OCI-LY1 (cell line): Measurements from ENCODE around the gene OLFM3.

ENCODE experiments used
- H2AFZ ChIP-seq: fragments of 200-600 bp; sonication (generic), shearing (Covaris generic); 2 replicates; pipeline ENCODE4 v1.6.0; 2014; ENCODE audit warnings: antibody characterized with exemption, mild to moderate bottlenecking, low read length
- H3F3A ChIP-seq: fragments of 200-600 bp; sonication (generic), shearing (Covaris generic); 2 replicates; pipeline ENCODE4 v1.6.0; 2014; ENCODE audit warnings: mild to moderate bottlenecking, antibody characterized with exemption, low read length, moderate library complexity; ENCODE audit not compliant: insufficient read depth
- H3K27ac ChIP-seq: fragments of 200-600 bp; sonication (generic); 2 replicates; pipeline ENCODE4 v1.5.1; 2014; ENCODE audit warnings: low read length, mixed run types, mild to moderate bottlenecking, low read depth; ENCODE audit not compliant: poor library complexity, severe bottlenecking
- H3K27me3 ChIP-seq: fragments of 200-600 bp; sonication (generic); 2 replicates; pipeline ENCODE4 v1.6.0; 2014; ENCODE audit warnings: antibody characterized with exemption, mild to moderate bottlenecking, low read length, moderate library complexity; ENCODE audit not compliant: insufficient read depth
- H3K36me3 ChIP-seq: fragments of 200-600 bp; sonication (generic); 2 replicates; pipeline ENCODE4 v1.6.1; 2014; ENCODE audit warnings: mild to moderate bottlenecking, antibody characterized with exemption, low read length, moderate library complexity, mixed read lengths; ENCODE audit not compliant: insufficient read depth
- H3K4me1 ChIP-seq: fragments of 200-600 bp; sonication (generic); 2 replicates; pipeline ENCODE4 v1.5.1; 2014; ENCODE audit warnings: mild to moderate bottlenecking, low read length, moderate library complexity; ENCODE audit not compliant: insufficient read depth, severe bottlenecking
- H3K4me2 ChIP-seq: fragments of 200-600 bp; sonication (generic), shearing (Covaris generic); 2 replicates; pipeline ENCODE4 v1.6.1; 2014; ENCODE audit warnings: low read length
- H3K4me3 ChIP-seq: fragments of 200-600 bp; sonication (generic); 2 replicates; pipeline ENCODE4 v1.5.1; 2014; ENCODE audit warnings: low read length, low read depth, mild to moderate bottlenecking, mixed read lengths; ENCODE audit not compliant: poor library complexity, severe bottlenecking
- H3K79me2 ChIP-seq: fragments of 200-600 bp; shearing (Covaris generic); 2 replicates; pipeline ENCODE4 v1.6.1; 2016; ENCODE audit warnings: mixed run types, low read length, mixed read lengths; ENCODE audit not compliant: insufficient read depth
- H3K9ac ChIP-seq: fragments of 200-600 bp; sonication (generic), shearing (Covaris generic); 2 replicates; pipeline ENCODE4 v1.6.1; 2014; ENCODE audit warnings: mild to moderate bottlenecking, low read length, mixed read lengths
- H3K9me2 ChIP-seq: fragments of 200-600 bp; sonication (generic), shearing (Covaris generic); 2 replicates; pipeline ENCODE4 v1.6.1; 2014; ENCODE audit warnings: low read depth, mild to moderate bottlenecking, low read length, mixed read lengths
- H3K9me3 ChIP-seq: fragments of 200-600 bp; shearing (Covaris generic); 2 replicates; pipeline ENCODE4 v1.6.1; 2014; ENCODE audit warnings: low read length, mixed read lengths
- H4K20me1 ChIP-seq: fragments of 200-600 bp; sonication (generic), shearing (Covaris generic); 2 replicates; pipeline ENCODE4 v1.6.0; 2016; ENCODE audit warnings: mild to moderate bottlenecking, low read length; ENCODE audit not compliant: insufficient read depth
- EZH2 ChIP-seq: fragments of 200-600 bp; sonication (generic), shearing (Covaris generic); IDR thresholded peaks from 2 replicates; pipeline ENCODE4 v1.8.0; 2017; ENCODE audit warnings: borderline replicate concordance, mixed run types, mild to moderate bottlenecking, antibody characterized with exemption, low read length, moderate library complexity, mixed read lengths
- TF ChIP-seq, protein P1 (sequence below): fragments of 200-600 bp; sonication (generic), shearing (Covaris generic); IDR thresholded peaks from 2 replicates; pipeline ENCODE4 v1.5.1; 2017; ENCODE audit warnings: mild to moderate bottlenecking, antibody characterized with exemption, low read length, moderate library complexity, mixed read lengths

OLFM3 gene

DNA sequence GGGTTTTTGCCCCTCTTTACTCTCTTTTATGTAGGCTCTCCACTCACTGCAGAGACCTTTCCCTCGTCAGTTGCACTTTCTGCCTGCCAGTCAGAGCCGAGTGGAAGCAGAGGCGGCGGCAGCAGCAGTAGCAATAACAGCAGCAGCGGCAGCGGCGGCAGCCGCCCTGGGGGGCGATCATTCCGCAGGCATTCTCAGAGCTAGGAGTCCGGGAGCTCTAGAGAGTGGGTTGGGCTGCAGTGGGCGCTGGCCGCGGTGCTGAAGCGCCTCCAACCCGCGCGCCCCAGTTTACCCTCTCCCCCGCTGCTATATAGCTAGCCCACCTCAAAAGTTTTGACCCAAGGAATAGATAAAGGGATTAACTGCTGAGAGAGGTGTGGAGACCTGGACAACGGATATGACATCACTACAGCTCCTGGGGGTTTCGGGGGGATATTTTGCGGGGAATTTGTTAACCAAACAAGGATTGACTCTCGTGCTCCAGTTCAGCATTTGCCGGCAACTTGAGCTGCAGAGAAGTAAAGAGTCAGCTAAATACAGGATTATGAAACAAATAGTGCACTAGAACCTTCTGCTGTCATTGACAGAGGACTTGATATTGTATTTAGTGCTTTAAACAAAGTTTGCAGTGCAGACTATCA is at the start of gene OLFM3:
Gene OLFM3 (minus strand): TSS at position 102 of the 641 bp plus-strand sequence.
- Histone ChIP-seq H3K27me3 (no peaks in the 10 kb centered on the region), H3F3A (no peaks in the 10 kb centered on the region), H3K4me1 (no peaks in the 10 kb centered on the region), H3K9me2 (no peaks in the 10 kb centered on the region), H2AFZ (no peak within 1 kb of the TSS), H3K9ac (no peak within 1 kb of the TSS), H4K20me1 (no peaks in the 10 kb centered on the region), H3K79me2 (no peaks in the 10 kb centered on the region), H3K4me2 (no peak within 1 kb of the TSS), H3K9me3 (no peaks in the 10 kb centered on the region), H3K4me3 (no peak within 1 kb of the TSS), H3K36me3 (no peaks in the 10 kb centered on the region), H3K27ac (no peak within 1 kb of the TSS)
- no peak for TF ChIP-seq EZH2

DNA sequence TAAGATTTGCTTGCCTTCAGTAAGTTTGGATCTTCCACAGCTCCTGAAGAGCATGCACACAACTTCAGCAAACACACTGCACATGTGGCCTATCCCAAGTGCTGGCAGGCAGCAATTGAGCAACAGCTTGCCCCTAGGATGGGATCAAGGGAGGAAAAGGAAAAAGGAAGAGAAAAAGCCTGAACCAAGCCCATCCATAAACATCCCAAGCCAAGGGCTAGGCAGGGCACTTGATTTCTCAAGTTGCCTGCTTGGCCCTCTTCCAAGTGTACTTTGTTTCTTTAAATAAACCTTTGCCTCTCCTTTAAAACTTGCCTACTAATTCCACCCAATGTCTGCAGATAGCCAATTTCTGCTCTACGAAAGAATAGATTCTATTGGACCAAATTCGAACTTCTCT is 49.0 kb upstream of the OLFM3 start:
- no peak overlapping the region for H3K4me2 ChIP-seq
- H3K27me3 ChIP-seq: no peaks in the 10 kb centered on the region
- H3K4me1 ChIP-seq: no peaks in the 10 kb centered on the region
- no peaks in the 10 kb centered on the region for H3F3A ChIP-seq
- no peak overlapping the region for H3K27ac ChIP-seq
- no peaks in the 10 kb centered on the region for H3K36me3 ChIP-seq
- H4K20me1 ChIP-seq: no peaks in the 10 kb centered on the region
- no peaks in the 10 kb centered on the region for H3K9me2 ChIP-seq
- no peak overlapping the region for H3K9ac ChIP-seq
- H2AFZ ChIP-seq: no peak overlapping the region
- H3K79me2 ChIP-seq: no peaks in the 10 kb centered on the region
- no peaks in the 10 kb centered on the region for H3K9me3 ChIP-seq
- TF ChIP-seq, protein P1, sequence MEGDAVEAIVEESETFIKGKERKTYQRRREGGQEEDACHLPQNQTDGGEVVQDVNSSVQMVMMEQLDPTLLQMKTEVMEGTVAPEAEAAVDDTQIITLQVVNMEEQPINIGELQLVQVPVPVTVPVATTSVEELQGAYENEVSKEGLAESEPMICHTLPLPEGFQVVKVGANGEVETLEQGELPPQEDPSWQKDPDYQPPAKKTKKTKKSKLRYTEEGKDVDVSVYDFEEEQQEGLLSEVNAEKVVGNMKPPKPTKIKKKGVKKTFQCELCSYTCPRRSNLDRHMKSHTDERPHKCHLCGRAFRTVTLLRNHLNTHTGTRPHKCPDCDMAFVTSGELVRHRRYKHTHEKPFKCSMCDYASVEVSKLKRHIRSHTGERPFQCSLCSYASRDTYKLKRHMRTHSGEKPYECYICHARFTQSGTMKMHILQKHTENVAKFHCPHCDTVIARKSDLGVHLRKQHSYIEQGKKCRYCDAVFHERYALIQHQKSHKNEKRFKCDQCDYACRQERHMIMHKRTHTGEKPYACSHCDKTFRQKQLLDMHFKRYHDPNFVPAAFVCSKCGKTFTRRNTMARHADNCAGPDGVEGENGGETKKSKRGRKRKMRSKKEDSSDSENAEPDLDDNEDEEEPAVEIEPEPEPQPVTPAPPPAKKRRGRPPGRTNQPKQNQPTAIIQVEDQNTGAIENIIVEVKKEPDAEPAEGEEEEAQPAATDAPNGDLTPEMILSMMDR: no peak
- no peak for TF ChIP-seq EZH2
- no peak overlapping the region for H3K4me3 ChIP-seq

DNA sequence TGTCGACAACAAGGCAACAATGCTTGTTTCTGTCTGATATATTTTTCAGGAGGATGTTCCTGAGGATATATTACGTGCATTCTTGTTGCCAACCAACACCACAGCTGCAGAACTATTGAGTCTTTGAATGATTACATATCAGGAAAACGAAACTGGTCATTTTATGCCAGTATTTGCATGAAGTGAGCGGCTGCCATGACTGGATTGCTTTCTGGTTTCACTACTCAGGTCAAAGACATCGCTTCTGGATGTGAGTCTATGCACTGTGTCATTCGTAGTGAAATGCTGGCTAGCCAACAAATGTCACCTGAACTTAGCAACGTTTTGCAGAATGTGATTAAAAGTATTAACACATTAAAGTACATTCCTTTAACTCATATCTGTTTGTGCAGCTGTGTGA is 35.8 kb upstream of the OLFM3 start:
- Histone ChIP-seq H3K79me2 (no peaks in the 10 kb centered on the region), H2AFZ (no peak overlapping the region), H3K4me1 (no peaks in the 10 kb centered on the region), H4K20me1 (no peaks in the 10 kb centered on the region), H3K9ac (no peak overlapping the region), H3K36me3 (no peaks in the 10 kb centered on the region), H3F3A (no peaks in the 10 kb centered on the region), H3K27ac (no peak overlapping the region), H3K27me3 (no peaks in the 10 kb centered on the region), H3K4me2 (no peak overlapping the region), H3K4me3 (no peak overlapping the region), H3K9me3 (no peaks in the 10 kb centered on the region), H3K9me2 (no peaks in the 10 kb centered on the region)
- no peak for TF ChIP-seq EZH2
- TF ChIP-seq, protein P1: no peak

DNA sequence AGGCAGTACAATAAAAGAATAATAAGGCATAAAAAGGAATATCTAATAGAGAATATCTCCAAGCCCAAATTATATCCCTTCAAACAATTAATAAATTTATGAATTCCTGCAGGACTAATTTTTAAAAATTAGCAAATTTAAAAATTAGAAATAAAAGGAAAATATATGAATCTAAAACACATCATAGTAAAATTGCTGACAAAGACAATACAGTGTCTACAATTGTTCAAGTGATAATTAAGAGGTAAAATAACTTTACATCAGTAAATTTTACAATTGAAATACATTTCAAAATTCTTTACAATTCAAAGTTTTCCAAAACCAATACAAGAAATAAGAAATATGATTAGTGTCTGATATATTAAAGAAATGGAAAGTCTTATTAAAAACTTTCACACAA is 22.8 kb upstream of the OLFM3 start:
- Histone ChIP-seq H2AFZ (no peak overlapping the region), H3K9me2 (no peaks in the 10 kb centered on the region), H3K9me3 (0 out of 2 replicates have a peak, but pooled peaks cover 3% of the 10 kb centered on the region), H3K4me3 (no peak overlapping the region), H4K20me1 (no peaks in the 10 kb centered on the region), H3K4me1 (no peaks in the 10 kb centered on the region), H3K36me3 (no peaks in the 10 kb centered on the region), H3K27ac (no peak overlapping the region), H3F3A (no peaks in the 10 kb centered on the region), H3K27me3 (no peaks in the 10 kb centered on the region), H3K9ac (no peak overlapping the region), H3K79me2 (no peaks in the 10 kb centered on the region), H3K4me2 (no peak overlapping the region)
- no peak for TF ChIP-seq EZH2
- TF ChIP-seq, protein P1: no peak
